ENCODE data around the gene SETD1A. TPM values are rescaled to one million over a fixed set of nuclear protein-coding genes. Genes with fewer than 3 reads are reported as not detected.

The SETD1A gene
- total and polyA plus RNA-seq, 9 of the 15 experiments (the other 6 are each of a cell fraction or from before 2014, with no cell fraction given) = 0.08 to 36.0 (median 4.2) TPM

DNA sequence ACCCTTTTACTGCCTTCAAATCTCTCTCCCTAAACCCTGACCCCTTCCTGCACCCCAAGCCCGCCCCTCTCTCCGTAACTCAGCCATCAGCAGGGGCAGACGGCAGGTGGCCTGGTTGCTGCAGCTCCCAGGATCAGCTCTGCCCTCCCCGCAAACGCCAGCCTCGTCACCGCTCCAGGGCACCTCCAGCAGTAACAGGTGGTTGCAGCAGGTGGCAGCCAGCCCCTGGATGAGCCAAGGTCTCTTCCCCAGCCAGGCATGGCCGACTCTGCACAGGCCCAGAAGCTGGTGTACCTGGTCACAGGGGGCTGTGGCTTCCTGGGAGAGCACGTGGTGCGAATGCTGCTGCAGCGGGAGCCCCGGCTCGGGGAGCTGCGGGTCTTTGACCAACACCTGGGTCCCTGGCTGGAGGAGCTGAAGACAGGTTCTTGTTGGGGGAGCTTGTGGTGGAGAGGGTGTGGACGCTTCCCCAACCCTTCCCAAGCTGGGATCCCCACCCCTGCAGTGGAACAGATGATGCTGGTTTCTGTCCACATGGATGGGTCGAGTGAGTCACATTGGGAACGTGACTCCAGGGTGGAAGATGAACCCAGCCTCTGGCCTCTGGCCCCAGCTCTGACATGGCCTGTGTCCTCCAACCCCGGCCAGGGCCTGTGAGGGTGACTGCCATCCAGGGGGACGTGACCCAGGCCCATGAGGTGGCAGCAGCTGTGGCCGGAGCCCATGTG is 28.0 kb downstream of the SETD1A start (continued):
- TF ChIP-seq RBM17 (IDR thresholded peaks at IDR 0.05; ENCODE audit: borderline replicate concordance, low read depth, low read length) (no peak), XRCC3 (IDR thresholded peaks at IDR 0.05) (no peak), ETV1 (tag; conservative IDR thresholded peaks at IDR 0.05; ENCODE audit: low read depth) (no peak), NCOR1 (IDR thresholded peaks at IDR 0.05) (no peak), KDM2B (CRISPR knock-in tag; IDR thresholded peaks at IDR 0.05) (no peak), ZNF3 (CRISPR knock-in tag; IDR thresholded peaks at IDR 0.05) (no peak), ZNF316 (IDR thresholded peaks at IDR 0.05) (no peak), SMARCB1 (IDR thresholded peaks at IDR 0.05; ENCODE audit: insufficient read length, low read depth) (no peak), ZNF444 (CRISPR knock-in tag; IDR thresholded peaks at IDR 0.05) (no peak), PTRF (tag; IDR thresholded peaks at IDR 0.05) (no peak), ZNF551 (CRISPR knock-in tag; IDR thresholded peaks at IDR 0.05) (no peak)
- TF ChIP-seq, protein P1, sequence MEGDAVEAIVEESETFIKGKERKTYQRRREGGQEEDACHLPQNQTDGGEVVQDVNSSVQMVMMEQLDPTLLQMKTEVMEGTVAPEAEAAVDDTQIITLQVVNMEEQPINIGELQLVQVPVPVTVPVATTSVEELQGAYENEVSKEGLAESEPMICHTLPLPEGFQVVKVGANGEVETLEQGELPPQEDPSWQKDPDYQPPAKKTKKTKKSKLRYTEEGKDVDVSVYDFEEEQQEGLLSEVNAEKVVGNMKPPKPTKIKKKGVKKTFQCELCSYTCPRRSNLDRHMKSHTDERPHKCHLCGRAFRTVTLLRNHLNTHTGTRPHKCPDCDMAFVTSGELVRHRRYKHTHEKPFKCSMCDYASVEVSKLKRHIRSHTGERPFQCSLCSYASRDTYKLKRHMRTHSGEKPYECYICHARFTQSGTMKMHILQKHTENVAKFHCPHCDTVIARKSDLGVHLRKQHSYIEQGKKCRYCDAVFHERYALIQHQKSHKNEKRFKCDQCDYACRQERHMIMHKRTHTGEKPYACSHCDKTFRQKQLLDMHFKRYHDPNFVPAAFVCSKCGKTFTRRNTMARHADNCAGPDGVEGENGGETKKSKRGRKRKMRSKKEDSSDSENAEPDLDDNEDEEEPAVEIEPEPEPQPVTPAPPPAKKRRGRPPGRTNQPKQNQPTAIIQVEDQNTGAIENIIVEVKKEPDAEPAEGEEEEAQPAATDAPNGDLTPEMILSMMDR (IDR thresholded peaks at IDR 0.05 in 2 of 3, conservative IDR thresholded peaks at IDR 0.05 in 1 of 3; ENCODE audit: insufficient read depth in 2 of 3, low read depth in 1 of 3, low read length in 3 of 3) = peak in 2 of 3 experiments; percentile 61 to 66; a peak in 5 of 6 replicates
- TF ChIP-seq, protein P2, sequence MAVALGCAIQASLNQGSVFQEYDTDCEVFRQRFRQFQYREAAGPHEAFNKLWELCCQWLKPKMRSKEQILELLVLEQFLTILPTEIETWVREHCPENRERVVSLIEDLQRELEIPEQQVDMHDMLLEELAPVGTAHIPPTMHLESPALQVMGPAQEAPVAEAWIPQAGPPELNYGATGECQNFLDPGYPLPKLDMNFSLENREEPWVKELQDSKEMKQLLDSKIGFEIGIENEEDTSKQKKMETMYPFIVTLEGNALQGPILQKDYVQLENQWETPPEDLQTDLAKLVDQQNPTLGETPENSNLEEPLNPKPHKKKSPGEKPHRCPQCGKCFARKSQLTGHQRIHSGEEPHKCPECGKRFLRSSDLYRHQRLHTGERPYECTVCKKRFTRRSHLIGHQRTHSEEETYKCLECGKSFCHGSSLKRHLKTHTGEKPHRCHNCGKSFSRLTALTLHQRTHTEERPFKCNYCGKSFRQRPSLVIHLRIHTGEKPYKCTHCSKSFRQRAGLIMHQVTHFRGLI (CRISPR knock-in tag; IDR thresholded peaks at IDR 0.05) = no peak
- TF ChIP-seq, protein P3, sequence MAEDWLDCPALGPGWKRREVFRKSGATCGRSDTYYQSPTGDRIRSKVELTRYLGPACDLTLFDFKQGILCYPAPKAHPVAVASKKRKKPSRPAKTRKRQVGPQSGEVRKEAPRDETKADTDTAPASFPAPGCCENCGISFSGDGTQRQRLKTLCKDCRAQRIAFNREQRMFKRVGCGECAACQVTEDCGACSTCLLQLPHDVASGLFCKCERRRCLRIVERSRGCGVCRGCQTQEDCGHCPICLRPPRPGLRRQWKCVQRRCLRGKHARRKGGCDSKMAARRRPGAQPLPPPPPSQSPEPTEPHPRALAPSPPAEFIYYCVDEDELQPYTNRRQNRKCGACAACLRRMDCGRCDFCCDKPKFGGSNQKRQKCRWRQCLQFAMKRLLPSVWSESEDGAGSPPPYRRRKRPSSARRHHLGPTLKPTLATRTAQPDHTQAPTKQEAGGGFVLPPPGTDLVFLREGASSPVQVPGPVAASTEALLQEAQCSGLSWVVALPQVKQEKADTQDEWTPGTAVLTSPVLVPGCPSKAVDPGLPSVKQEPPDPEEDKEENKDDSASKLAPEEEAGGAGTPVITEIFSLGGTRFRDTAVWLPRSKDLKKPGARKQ (CRISPR knock-in tag; IDR thresholded peaks at IDR 0.05) = no peak
- TF ChIP-seq, protein P4, sequence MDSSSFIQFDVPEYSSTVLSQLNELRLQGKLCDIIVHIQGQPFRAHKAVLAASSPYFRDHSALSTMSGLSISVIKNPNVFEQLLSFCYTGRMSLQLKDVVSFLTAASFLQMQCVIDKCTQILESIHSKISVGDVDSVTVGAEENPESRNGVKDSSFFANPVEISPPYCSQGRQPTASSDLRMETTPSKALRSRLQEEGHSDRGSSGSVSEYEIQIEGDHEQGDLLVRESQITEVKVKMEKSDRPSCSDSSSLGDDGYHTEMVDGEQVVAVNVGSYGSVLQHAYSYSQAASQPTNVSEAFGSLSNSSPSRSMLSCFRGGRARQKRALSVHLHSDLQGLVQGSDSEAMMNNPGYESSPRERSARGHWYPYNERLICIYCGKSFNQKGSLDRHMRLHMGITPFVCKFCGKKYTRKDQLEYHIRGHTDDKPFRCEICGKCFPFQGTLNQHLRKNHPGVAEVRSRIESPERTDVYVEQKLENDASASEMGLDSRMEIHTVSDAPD (CRISPR knock-in tag; IDR thresholded peaks at IDR 0.05) = no peak
- TF ChIP-seq, protein P5, sequence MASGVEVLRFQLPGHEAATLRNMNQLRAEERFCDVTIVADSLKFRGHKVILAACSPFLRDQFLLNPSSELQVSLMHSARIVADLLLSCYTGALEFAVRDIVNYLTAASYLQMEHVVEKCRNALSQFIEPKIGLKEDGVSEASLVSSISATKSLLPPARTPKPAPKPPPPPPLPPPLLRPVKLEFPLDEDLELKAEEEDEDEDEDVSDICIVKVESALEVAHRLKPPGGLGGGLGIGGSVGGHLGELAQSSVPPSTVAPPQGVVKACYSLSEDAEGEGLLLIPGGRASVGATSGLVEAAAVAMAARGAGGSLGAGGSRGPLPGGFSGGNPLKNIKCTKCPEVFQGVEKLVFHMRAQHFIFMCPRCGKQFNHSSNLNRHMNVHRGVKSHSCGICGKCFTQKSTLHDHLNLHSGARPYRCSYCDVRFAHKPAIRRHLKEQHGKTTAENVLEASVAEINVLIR (CRISPR knock-in tag; IDR thresholded peaks at IDR 0.05) = no peak
- TF ChIP-seq, protein P6, sequence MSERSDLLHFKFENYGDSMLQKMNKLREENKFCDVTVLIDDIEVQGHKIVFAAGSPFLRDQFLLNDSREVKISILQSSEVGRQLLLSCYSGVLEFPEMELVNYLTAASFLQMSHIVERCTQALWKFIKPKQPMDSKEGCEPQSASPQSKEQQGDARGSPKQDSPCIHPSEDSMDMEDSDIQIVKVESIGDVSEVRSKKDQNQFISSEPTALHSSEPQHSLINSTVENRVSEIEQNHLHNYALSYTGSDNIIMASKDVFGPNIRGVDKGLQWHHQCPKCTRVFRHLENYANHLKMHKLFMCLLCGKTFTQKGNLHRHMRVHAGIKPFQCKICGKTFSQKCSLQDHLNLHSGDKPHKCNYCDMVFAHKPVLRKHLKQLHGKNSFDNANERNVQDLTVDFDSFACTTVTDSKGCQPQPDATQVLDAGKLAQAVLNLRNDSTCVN (CRISPR knock-in tag; IDR thresholded peaks at IDR 0.05) = 0 out of 2 replicates have a peak, but pooled peaks have one; percentile 48
- TF ChIP-seq, protein P7, sequence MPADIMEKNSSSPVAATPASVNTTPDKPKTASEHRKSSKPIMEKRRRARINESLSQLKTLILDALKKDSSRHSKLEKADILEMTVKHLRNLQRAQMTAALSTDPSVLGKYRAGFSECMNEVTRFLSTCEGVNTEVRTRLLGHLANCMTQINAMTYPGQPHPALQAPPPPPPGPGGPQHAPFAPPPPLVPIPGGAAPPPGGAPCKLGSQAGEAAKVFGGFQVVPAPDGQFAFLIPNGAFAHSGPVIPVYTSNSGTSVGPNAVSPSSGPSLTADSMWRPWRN (IDR thresholded peaks at IDR 0.05; ENCODE audit: low read depth) = no peak
